DMS114 treated with DMSO at 0.1 percent for 48 hours (cell line): ENCODE results near the gene STXBP6.

ENCODE experiments used
- DNase-seq: peaks from one replicate; lab custom pipeline; 2025; ENCODE audit not compliant: unreplicated experiment; lab: John Stamatoyannopoulos, UW

The STXBP6 gene

GRCh38 chr14:25052921-25053320 lies 3.0 kb upstream of the STXBP6 start:
- no peak for DNase-seq

GRCh38 chr14:25052385-25052784 lies 2.4 kb upstream of the STXBP6 start:
- no peak for DNase-seq

GRCh38 chr14:25050269-25051150 lies 563 bp upstream of the STXBP6 start:
- DNase-seq = no peak

GRCh38 chr14:25049093-25049567 lies 817 bp downstream of the STXBP6 start:
- no peak for DNase-seq

- DNase-seq = no peak
Measured at GRCh38 chr14:25048170-25049016, 1.6 kb downstream of the STXBP6 start.

GRCh38 chr14:25046301-25046943 lies 3.5 kb downstream of the STXBP6 start:
- DNase-seq = no peak

GRCh38 chr14:25044106-25044698 lies 5.7 kb downstream of the STXBP6 start:
- DNase-seq = no peak

GRCh38 chr14:25042362-25043299 lies 7.3 kb downstream of the STXBP6 start:
- DNase-seq = peak; percentile 55

- no peak for DNase-seq
Measured at GRCh38 chr14:25041898-25042297, 8.0 kb downstream of the STXBP6 start.

- no peak for DNase-seq
Measured at GRCh38 chr14:25041484-25041883, 8.5 kb downstream of the STXBP6 start.

- no peak for DNase-seq
Measured at GRCh38 chr14:25039933-25040332, 10.0 kb downstream of the STXBP6 start.

GRCh38 chr14:25038044-25038668 lies 11.8 kb downstream of the STXBP6 start:
- no peak for DNase-seq

- no peak for DNase-seq
Measured at GRCh38 chr14:25037032-25037431, 12.9 kb downstream of the STXBP6 start.

- DNase-seq = no peak
Measured at GRCh38 chr14:25034803-25035681, 14.9 kb downstream of the STXBP6 start.

GRCh38 chr14:25033358-25033757 lies 16.6 kb downstream of the STXBP6 start:
- DNase-seq = no peak

- no peak for DNase-seq
Measured at GRCh38 chr14:25032092-25032784, 17.7 kb downstream of the STXBP6 start.

- no peak for DNase-seq
Measured at GRCh38 chr14:25026476-25027137, 23.3 kb downstream of the STXBP6 start.
